ENCODE measurements around the gene FAM110A. TPM values are rescaled to one million over a fixed set of nuclear protein-coding genes. Genes with fewer than 3 reads are reported as not detected.

FAM110A gene
- total RNA-seq, 1 donor from 2014 or later = 17.4 TPM

- no peak for TF ChIP-seq CTCF (conservative IDR thresholded peaks at IDR 0.05)
- Mint-ChIP-seq H3K27me3 (ENCODE audit: low read depth) (no peaks in the 10 kb centered on the region), H3K36me3 (ENCODE audit: low read depth) (no peaks in the 10 kb centered on the region), H3K27ac (ENCODE audit: unreplicated experiment) (no peak overlapping the region), H3K9me3 (no peaks in the 10 kb centered on the region), H3K4me3 (no peak overlapping the region), H3K4me1 (no peaks in the 10 kb centered on the region)
- no peak for DNase-seq (ENCODE audit: low read depth, low spot score)
These were observed 20.0 kb downstream of the FAM110A start for GRCh38 chr20:853406-853996.

GRCh38 chr20:854601-855000 is 21.1 kb downstream of the FAM110A start:
- DNase-seq (ENCODE audit: low read depth, low spot score) = no peak
- Mint-ChIP-seq H3K27me3 (ENCODE audit: low read depth) (no peaks in the 10 kb centered on the region), H3K27ac (ENCODE audit: unreplicated experiment) (no peak overlapping the region), H3K4me1 (no peaks in the 10 kb centered on the region), H3K9me3 (no peaks in the 10 kb centered on the region), H3K36me3 (ENCODE audit: low read depth) (no peaks in the 10 kb centered on the region), H3K4me3 (no peak overlapping the region)
- no peak for TF ChIP-seq CTCF (conservative IDR thresholded peaks at IDR 0.05)

GRCh38 chr20:855466-856360 is 22.2 kb downstream of the FAM110A start:
- DNase-seq (ENCODE audit: low read depth, low spot score) = no peak
- no peaks in the 10 kb centered on the region for H3K4me1 Mint-ChIP-seq
- H3K27ac Mint-ChIP-seq (ENCODE audit: unreplicated experiment) = peak overlapping the region; percentile 12
- no peaks in the 10 kb centered on the region for H3K36me3 Mint-ChIP-seq (ENCODE audit: low read depth)
- H3K9me3 Mint-ChIP-seq = no peaks in the 10 kb centered on the region
- peaks cover 2% of the 10 kb centered on the region for H3K27me3 Mint-ChIP-seq (ENCODE audit: low read depth)
- TF ChIP-seq CTCF (conservative IDR thresholded peaks at IDR 0.05) = no peak
- H3K4me3 Mint-ChIP-seq = no peak overlapping the region

- H3K36me3 Mint-ChIP-seq (ENCODE audit: low read depth) = no peaks in the 10 kb centered on the region
- no peak for DNase-seq (ENCODE audit: low read depth, low spot score)
- peaks cover 2% of the 10 kb centered on the region for H3K27me3 Mint-ChIP-seq (ENCODE audit: low read depth)
- H3K4me1 Mint-ChIP-seq = no peaks in the 10 kb centered on the region
- no peak overlapping the region for H3K27ac Mint-ChIP-seq (ENCODE audit: unreplicated experiment)
- no peak overlapping the region for H3K4me3 Mint-ChIP-seq
- no peak for TF ChIP-seq CTCF (conservative IDR thresholded peaks at IDR 0.05)
- no peaks in the 10 kb centered on the region for H3K9me3 Mint-ChIP-seq
These were observed 22.9 kb downstream of the FAM110A start for GRCh38 chr20:856361-856775.

- no peak for TF ChIP-seq CTCF (conservative IDR thresholded peaks at IDR 0.05)
- H3K9me3 Mint-ChIP-seq = no peaks in the 10 kb centered on the region
- no peaks in the 10 kb centered on the region for H3K4me1 Mint-ChIP-seq
- no peak overlapping the region for H3K27ac Mint-ChIP-seq (ENCODE audit: unreplicated experiment)
- H3K36me3 Mint-ChIP-seq (ENCODE audit: low read depth) = no peaks in the 10 kb centered on the region
- no peak for DNase-seq (ENCODE audit: low read depth, low spot score)
- H3K4me3 Mint-ChIP-seq = no peak overlapping the region
- H3K27me3 Mint-ChIP-seq (ENCODE audit: low read depth) = peaks cover 5% of the 10 kb centered on the region
These were observed 24.5 kb downstream of the FAM110A start for GRCh38 chr20:858011-858410.
